Measurements from ENCODE around the gene KNCN. TPM values are rescaled to one million over a fixed set of nuclear protein-coding genes. Genes with fewer than 3 reads are reported as not detected.

The KNCN gene
- polyA plus RNA-seq, 4 donors: not detected

- peak in 3 of 4 donors; percentile 26 to 51 (median 41) for DNase-seq (ENCODE audit: low read depth in 4 of 4, low spot score in 2 of 4)
These were observed 18.7 kb upstream of the KNCN start for GRCh38 chr1:46569884-46570725.

GRCh38 chr1:46569116-46569515, 17.7 kb upstream of the KNCN start:
- no peak for DNase-seq (ENCODE audit: low read depth in 4 of 4, low spot score in 2 of 4)

- DNase-seq (ENCODE audit: low read depth in 4 of 4, low spot score in 2 of 4): no peak
These were observed 17.0 kb upstream of the KNCN start for GRCh38 chr1:46568461-46568891.

- no peak for DNase-seq (ENCODE audit: low read depth in 4 of 4, low spot score in 2 of 4)
These were observed 11.9 kb upstream of the KNCN start for GRCh38 chr1:46563341-46563740.

- DNase-seq (ENCODE audit: low read depth in 4 of 4, low spot score in 2 of 4): no peak
These were observed 11.1 kb upstream of the KNCN start for GRCh38 chr1:46562498-46562897.

- no peak for DNase-seq (ENCODE audit: low read depth in 4 of 4, low spot score in 2 of 4)
These were observed 7.5 kb upstream of the KNCN start for GRCh38 chr1:46558966-46559365.

- DNase-seq (ENCODE audit: low read depth in 4 of 4, low spot score in 2 of 4): no peak
These were observed 6.9 kb upstream of the KNCN start for GRCh38 chr1:46558141-46558963.

GRCh38 chr1:46557403-46557802, 6.0 kb upstream of the KNCN start:
- no peak for DNase-seq (ENCODE audit: low read depth in 4 of 4, low spot score in 2 of 4)

- DNase-seq (ENCODE audit: low read depth in 4 of 4, low spot score in 2 of 4): no peak
These were observed 5.4 kb upstream of the KNCN start for GRCh38 chr1:46556822-46557221.

GRCh38 chr1:46555826-46556619, 4.6 kb upstream of the KNCN start:
- no peak for DNase-seq (ENCODE audit: low read depth in 4 of 4, low spot score in 2 of 4)

- no peak for DNase-seq (ENCODE audit: low read depth in 4 of 4, low spot score in 2 of 4)
These were observed 3.3 kb upstream of the KNCN start for GRCh38 chr1:46554597-46555381.

- DNase-seq (ENCODE audit: low read depth in 4 of 4, low spot score in 2 of 4): no peak
These were observed 2.8 kb upstream of the KNCN start for GRCh38 chr1:46554236-46554596.

GRCh38 chr1:46553506-46553905, 2.1 kb upstream of the KNCN start:
- no peak for DNase-seq (ENCODE audit: low read depth in 4 of 4, low spot score in 2 of 4)

GRCh38 chr1:46552357-46553237, 1.1 kb upstream of the KNCN start:
- DNase-seq (ENCODE audit: low read depth in 4 of 4, low spot score in 2 of 4): no peak

- no peak for DNase-seq (ENCODE audit: low read depth in 4 of 4, low spot score in 2 of 4)
These were observed 656 bp downstream of the KNCN start for GRCh38 chr1:46550751-46551231.

- DNase-seq (ENCODE audit: low read depth in 4 of 4, low spot score in 2 of 4): no peak
These were observed 1.5 kb downstream of the KNCN start for GRCh38 chr1:46549697-46550681.

- no peak for DNase-seq (ENCODE audit: low read depth in 4 of 4, low spot score in 2 of 4)
These were observed 3.7 kb downstream of the KNCN start for GRCh38 chr1:46547481-46548383.
